ENCODE data around the gene HSPD1. TPM values are rescaled to one million over a fixed set of nuclear protein-coding genes. Genes with fewer than 3 reads are reported as not detected.

Gene HSPD1
- total RNA-seq, 1 experiment from 2014 or later: 681 TPM

DNA sequence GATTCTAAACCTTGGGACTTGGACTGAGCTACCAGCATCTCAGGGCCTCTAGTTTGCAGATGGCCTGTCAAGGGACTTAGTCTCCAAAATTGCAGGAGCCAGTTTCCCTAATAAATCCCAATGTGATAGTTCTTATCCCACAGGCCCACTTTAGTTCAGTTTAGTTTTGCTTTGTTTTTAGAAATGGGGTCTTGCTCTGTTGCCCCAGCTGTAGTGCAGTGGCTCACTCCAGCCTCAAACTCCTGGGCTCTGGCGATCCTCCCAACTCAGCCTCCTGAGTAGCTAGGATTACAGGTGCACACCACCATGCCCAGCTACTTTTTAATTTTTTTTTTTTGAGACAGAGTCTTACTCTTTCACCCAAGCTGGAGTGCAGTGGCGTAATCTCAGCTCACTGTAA, 62.3 kb downstream of the HSPD1 start:
- intact Hi-C loops (cut with micrococcal nuclease): loop anchor here (5.0 kb wide), 1 partner anchor 270 kb away; the partner anchor contains the start of gene MARS2
- peaks cover 8% of the 10 kb centered on the region for H3K4me1 Mint-ChIP-seq (ENCODE audit: insufficient read depth, unreplicated experiment)
- ChIA-PET POLR2A (interaction anchor here (8.6 to 10.6 kb wide), 2 partner anchors 15 to 62 kb away, joined by 132 to 257 read pairs; partner anchors contain the start of genes COQ10B, HSPD1 and HSPE1), CTCF (interaction anchor here (0.5 to 2.0 kb wide), 4 partner anchors 13 to 30 kb away, joined by 3 to 6 read pairs (median 3); no protein-coding TSS in a partner anchor)
- DNase-seq (ENCODE audit: unreplicated experiment): no peak
- TF ChIP-seq, protein P1, sequence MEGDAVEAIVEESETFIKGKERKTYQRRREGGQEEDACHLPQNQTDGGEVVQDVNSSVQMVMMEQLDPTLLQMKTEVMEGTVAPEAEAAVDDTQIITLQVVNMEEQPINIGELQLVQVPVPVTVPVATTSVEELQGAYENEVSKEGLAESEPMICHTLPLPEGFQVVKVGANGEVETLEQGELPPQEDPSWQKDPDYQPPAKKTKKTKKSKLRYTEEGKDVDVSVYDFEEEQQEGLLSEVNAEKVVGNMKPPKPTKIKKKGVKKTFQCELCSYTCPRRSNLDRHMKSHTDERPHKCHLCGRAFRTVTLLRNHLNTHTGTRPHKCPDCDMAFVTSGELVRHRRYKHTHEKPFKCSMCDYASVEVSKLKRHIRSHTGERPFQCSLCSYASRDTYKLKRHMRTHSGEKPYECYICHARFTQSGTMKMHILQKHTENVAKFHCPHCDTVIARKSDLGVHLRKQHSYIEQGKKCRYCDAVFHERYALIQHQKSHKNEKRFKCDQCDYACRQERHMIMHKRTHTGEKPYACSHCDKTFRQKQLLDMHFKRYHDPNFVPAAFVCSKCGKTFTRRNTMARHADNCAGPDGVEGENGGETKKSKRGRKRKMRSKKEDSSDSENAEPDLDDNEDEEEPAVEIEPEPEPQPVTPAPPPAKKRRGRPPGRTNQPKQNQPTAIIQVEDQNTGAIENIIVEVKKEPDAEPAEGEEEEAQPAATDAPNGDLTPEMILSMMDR (IDR thresholded peaks at IDR 0.05; ENCODE audit: unreplicated experiment): no peak
- H3K27me3 Mint-ChIP-seq (ENCODE audit: insufficient read depth, unreplicated experiment): no peaks in the 10 kb centered on the region
- H3K36me3 Mint-ChIP-seq (ENCODE audit: insufficient read depth, unreplicated experiment): peaks cover 5% of the 10 kb centered on the region
- H3K4me3 Mint-ChIP-seq (ENCODE audit: unreplicated experiment): no peak overlapping the region
- no peak overlapping the region for H3K27ac Mint-ChIP-seq (ENCODE audit: low read depth, unreplicated experiment)
- no TSS peak for BruUV-seq (replicated peaks)
- H3K9me3 Mint-ChIP-seq (ENCODE audit: unreplicated experiment): no peaks in the 10 kb centered on the region

Other genes with a start within 250 kb of the HSPD1 start
- 4.4 and 6.9 TPM in 2 replicates for gene ANKRD44, start 189.1 kb downstream of the HSPD1 start, total RNA-seq (2022)
- 179 and 182 TPM in 2 replicates for gene SF3B1, start 64.8 kb downstream of the HSPD1 start, total RNA-seq (2022)
- 21.3 and 22.8 TPM in 2 replicates for gene COQ10B, start 46.3 kb downstream of the HSPD1 start, total RNA-seq (2022)
- 80.0 and 95.2 TPM in 2 replicates for gene HSPE1, start 539 bp upstream of the HSPD1 start, total RNA-seq (2022)
- gene MOB4, start 16.2 kb upstream of the HSPD1 start, total RNA-seq (2022): 15.6 and 20.5 TPM in 2 replicates
- not detected in 2 replicates for gene RFTN2, start 175.7 kb upstream of the HSPD1 start, total RNA-seq (2022)
- 9.5 and 15.3 TPM in 2 replicates for gene MARS2, start 205.5 kb upstream of the HSPD1 start, total RNA-seq (2022)

Measured in MCF 10A (cell line).